Measurements from ENCODE around the gene STX11.

- no peak for TF ChIP-seq CTCF (IDR thresholded peaks at IDR 0.05; ENCODE audit: low read depth, low read length, poor library complexity, severe bottlenecking)
- TF ChIP-seq EZH2phosphoT487 (IDR thresholded peaks at IDR 0.05; ENCODE audit: borderline replicate concordance, low read length), result no peak
These were observed 42.9 kb downstream of the STX11 start for GRCh38 chr6:144193181-144193580.
